Measurements from ENCODE around the gene NRXN2.

- TF ChIP-seq POLR2A (IDR thresholded peaks at IDR 0.05; ENCODE audit: low read depth, low read length), result no peak
- no peak for TF ChIP-seq CTCF (IDR thresholded peaks at IDR 0.05; ENCODE audit: extremely low read depth in 1 of 2, insufficient read depth in 1 of 2, low read depth in 1 of 2, low read length in 2 of 2)
- no peak for TF ChIP-seq EZH2 (IDR thresholded peaks at IDR 0.05; ENCODE audit: borderline replicate concordance, low read depth, low read length, severe bottlenecking)
These were observed 28.6 kb upstream of the NRXN2 start for GRCh38 chr11:64751580-64751979.

Measured in endothelial cell of umbilical vein (primary cell).